COLO668 (cell line): ENCODE results near the gene HYAL3.

Source experiments
- DNase-seq: peaks from one replicate; lab custom pipeline; 2025; ENCODE audit not compliant: unreplicated experiment; lab: John Stamatoyannopoulos, UW

The HYAL3 gene

GRCh38 chr3:50330330-50330729 is 31.1 kb upstream of the HYAL3 start:
- no peak for DNase-seq

GRCh38 chr3:50327943-50328691 is 28.9 kb upstream of the HYAL3 start, which contains the start of gene TUSC2:
TUSC2 (minus strand) TSS chr3:50328223; CDS start chr3:50328099, 124 bp downstream.
- peak; percentile 95 for DNase-seq

GRCh38 chr3:50327129-50327528 is 27.9 kb upstream of the HYAL3 start:
- DNase-seq, result no peak

GRCh38 chr3:50326182-50326541 is 27.0 kb upstream of the HYAL3 start:
- no peak for DNase-seq

- DNase-seq, result no peak
Observed at GRCh38 chr3:50325497-50326181, 26.4 kb upstream of the HYAL3 start.

- no peak for DNase-seq
Observed at GRCh38 chr3:50325113-50325480, 25.9 kb upstream of the HYAL3 start.

GRCh38 chr3:50324351-50325112 is 25.3 kb upstream of the HYAL3 start:
- DNase-seq, result peak; percentile 65

GRCh38 chr3:50323614-50324199 is 24.5 kb upstream of the HYAL3 start:
- DNase-seq, result no peak

- peak; percentile 60 for DNase-seq
Observed at GRCh38 chr3:50323092-50323600, 23.9 kb upstream of the HYAL3 start.

- DNase-seq, result peak; percentile 78
Observed at GRCh38 chr3:50322386-50323091, 23.3 kb upstream of the HYAL3 start, which contains the start of gene HYAL2. HYAL2 (minus strand) TSS chr3:50322745; CDS start chr3:50320489, 2,256 bp downstream.

GRCh38 chr3:50322115-50322385 is 22.8 kb upstream of the HYAL3 start:
- no peak for DNase-seq

- DNase-seq, result peak; percentile 86
Observed at GRCh38 chr3:50321336-50322114, 22.3 kb upstream of the HYAL3 start.

GRCh38 chr3:50320853-50321335 is 21.7 kb upstream of the HYAL3 start:
- peak; percentile 66 for DNase-seq

- no peak for DNase-seq
Observed at GRCh38 chr3:50319894-50320625, 20.9 kb upstream of the HYAL3 start.

- DNase-seq, result no peak
Observed at GRCh38 chr3:50319181-50319893, 20.1 kb upstream of the HYAL3 start.

- no peak for DNase-seq
Observed at GRCh38 chr3:50318615-50319014, 19.4 kb upstream of the HYAL3 start.

GRCh38 chr3:50318163-50318562 is 19.0 kb upstream of the HYAL3 start:
- no peak for DNase-seq

GRCh38 chr3:50317300-50317699 is 18.1 kb upstream of the HYAL3 start:
- DNase-seq, result peak; percentile 15
